K562 (cell line): ENCODE results near the gene RETREG2. TPM values are rescaled to one million over a fixed set of nuclear protein-coding genes. Genes with fewer than 3 reads are reported as not detected.

Source experiments
- CTCF ChIP-seq, 3 experiments: IDR thresholded peaks in 2 of 3; conservative IDR thresholded peaks in 1 of 3; 2 replicates each; pipeline ENCODE4 v1.5.1; 2011 to 2012; ENCODE audit warnings: low read length in 3 of 3, mild to moderate bottlenecking in 3 of 3, control low read depth in 2 of 3, improper control_type of control experiment in 1 of 3, inconsistent platforms in 1 of 3, low read depth in 1 of 3, mixed read lengths in 1 of 3, moderate library complexity in 1 of 3; ENCODE audit not compliant: insufficient read depth in 2 of 3
- DACH1 ChIP-seq: fragments of 450-650 bp; IDR thresholded peaks from 2 replicates; pipeline ENCODE4 v1.6.1; 2018; ENCODE audit not compliant: partially characterized antibody
- E2F5 ChIP-seq: sonication (generic); formaldehyde crosslinking; IDR thresholded peaks from 2 replicates; pipeline ENCODE4 v1.8.0; 2022; ENCODE audit warnings: mild to moderate bottlenecking, missing genetic modification reagents
- GATAD2B ChIP-seq: fragments of 450-650 bp; IDR thresholded peaks from 2 replicates; pipeline ENCODE4 v1.6.1; 2017; ENCODE audit warnings: mild to moderate bottlenecking, borderline replicate concordance
- GMEB1 ChIP-seq: fragments of 250-450 bp; sonication (Bioruptor Pico); IDR thresholded peaks from 2 replicates; pipeline ENCODE4 v1.4.0; 2020; ENCODE audit warnings: mild to moderate bottlenecking
- KLF16 ChIP-seq: IDR thresholded peaks from 2 replicates; pipeline ENCODE4 v1.6.1; 2016; ENCODE audit warnings: antibody characterized with exemption
- MBD1 ChIP-seq: fragments of 250-450 bp; sonication (Bioruptor Pico); IDR thresholded peaks from 2 replicates; pipeline ENCODE4 v1.8.0; 2022; ENCODE audit warnings: inconsistent platforms
- MNT ChIP-seq, 2 experiments: fragments of 450-650 bp; conservative IDR thresholded peaks; 2 replicates each; pipeline ENCODE4 v1.6.1; 2017; ENCODE audit warnings: mild to moderate bottlenecking in 2 of 2, moderate library complexity in 2 of 2
- NCOA1 ChIP-seq: fragments of 450-650 bp; IDR thresholded peaks from 2 replicates; pipeline ENCODE4 v1.6.1; 2016; ENCODE audit warnings: low read depth
- NFIX ChIP-seq: fragments of 250-450 bp; sonication (Bioruptor Pico); IDR thresholded peaks from 2 replicates; pipeline ENCODE4 v1.4.0; 2020; ENCODE audit warnings: low read depth, mild to moderate bottlenecking, moderate library complexity
- PHF8 ChIP-seq: fragments of 200-600 bp; sonication (generic); IDR thresholded peaks from 2 replicates; pipeline ENCODE4 v1.6.1; 2012; ENCODE audit warnings: mixed run types, mild to moderate bottlenecking, inconsistent platforms, low read length, moderate library complexity, borderline replicate concordance
- PML ChIP-seq: IDR thresholded peaks from 2 replicates; pipeline ENCODE4 v1.6.1; 2012; ENCODE audit warnings: low read length, inconsistent platforms
- POLR2AphosphoS5 ChIP-seq: IDR thresholded peaks from 2 replicates; pipeline ENCODE4 v1.6.1; 2011; ENCODE audit warnings: mild to moderate bottlenecking, low read depth, low read length, moderate library complexity; ENCODE audit not compliant: control insufficient read depth, insufficient read depth
- TEAD1 ChIP-seq, 2 experiments: fragments of 450-650 bp in 1 of 2; sonication (generic) in 1 of 2; formaldehyde crosslinking; IDR thresholded peaks; 2 replicates each; pipeline versions ENCODE4 v1.4.0 to v1.8.0; 2020 to 2022; ENCODE audit warnings: mild to moderate bottlenecking in 2 of 2, missing genetic modification reagents in 1 of 2
- TFAM ChIP-seq: fragments of 250-450 bp; sonication (Bioruptor Pico); conservative IDR thresholded peaks from 2 replicates; pipeline ENCODE4 v1.5.0; 2021; ENCODE audit warnings: mild to moderate bottlenecking, moderate library complexity
- ZNF263 ChIP-seq: sonication (generic); formaldehyde crosslinking; IDR thresholded peaks from 2 replicates; pipeline ENCODE4 v1.8.0; 2022; ENCODE audit warnings: mild to moderate bottlenecking, missing genetic modification reagents, borderline replicate concordance
- ZNF75A ChIP-seq: fragments of 450-650 bp; formaldehyde crosslinking; IDR thresholded peaks from 2 replicates; pipeline ENCODE4 v1.4.0; 2020; ENCODE audit warnings: mild to moderate bottlenecking
- polyA plus RNA-seq, 8 experiments: library from polyadenylated mRNA; depleted of rRNA in 4 of 8; stranded (reverse) in 5 of 8; unstranded in 3 of 8; fragments of >200 nt; fragmentation: Nextera tagmentation in 2 of 8; fragmentation: Illumina TruSeq in 1 of 8; extraction: Ambion mirVana in 2 of 8; extraction: Trizol in 1 of 8; gene quantifications; 2 replicates each; pipeline versions ENCODE4 v1.2.1 to v1.2.3, GENCODE V29; 2011 to 2014; ENCODE audit warnings: inconsistent platforms in 1 of 8, missing spikeins in 1 of 8
- total RNA-seq, 7 experiments: library from RNA; depleted of rRNA in 6 of 7; stranded (reverse); fragments of >200 nt in 6 of 7; fragmentation: Illumina TruSeq in 2 of 7; extraction: Trizol in 2 of 7; gene quantifications; 2 replicates each; pipeline versions ENCODE4 v1.2.1 to v1.2.3, GENCODE V29; 2011 to 2021; ENCODE audit warnings: low replicate concordance in 1 of 7

Gene RETREG2
- total and polyA plus RNA-seq, 9 of the 15 experiments (the other 6 are each of a cell fraction or from before 2014, with no cell fraction given): 4.9 to 40.1 (median 19.2) TPM

GRCh38 chr2:219218732-219219701 is 40.9 kb downstream of the RETREG2 start, which contains the start of gene ABCB6 (continued):
- peak; percentile 78; the same call in 1 of the 2 replicates for TF ChIP-seq MBD1 (CRISPR knock-in tag)
- no peak for TF ChIP-seq CTCF (IDR thresholded peaks at IDR 0.05 in 2 of 3, conservative IDR thresholded peaks at IDR 0.05 in 1 of 3; ENCODE audit: insufficient read depth in 2 of 3, low read depth in 1 of 3, low read length in 3 of 3)
- peak; percentile 68; the same call in 1 of the 2 replicates for TF ChIP-seq GATAD2B
- no peak for TF ChIP-seq NFIX (CRISPR knock-in tag)
- TF ChIP-seq POLR2AphosphoS5: peak; percentile 73; the same call in 1 of the 2 replicates
- no peak for TF ChIP-seq ZNF75A
- peak; percentile 76; the same call in 1 of the 2 replicates for TF ChIP-seq PHF8
- peak in 1 of 2 experiments; percentile 74; a peak in 2 of 4 replicates for TF ChIP-seq TEAD1 (CRISPR knock-in tag; IDR thresholded peaks at IDR 0.05)
- TF ChIP-seq DACH1: no peak
- peak; percentile 86 to 94 for TF ChIP-seq MNT (conservative IDR thresholded peaks at IDR 0.05)
- no peak for TF ChIP-seq E2F5 (CRISPR knock-in tag)
- TF ChIP-seq GMEB1 (CRISPR knock-in tag): peak; percentile 74
- TF ChIP-seq TFAM: no peak
- peak; percentile 50; the same call in 1 of the 2 replicates for TF ChIP-seq PML
- 0 out of 2 replicates have a peak, but pooled peaks have one; percentile 13 for TF ChIP-seq ZNF263 (CRISPR knock-in tag)
- no peak for TF ChIP-seq NCOA1
- TF ChIP-seq KLF16: no peak
